HG02885 (cell line): ENCODE measurements around the gene PROCR.
"Not testable (repeated sequence)": the region's sequence is repeated elsewhere in the genome, so short reads cannot be mapped to it uniquely, and the experiment has no call there.

Experiments used
- ATAC-seq: cut with Tn5 transposase; IDR thresholded peaks from one replicate; pipeline ENCODE4 v1.9.1; 2021; ENCODE audit warnings: mild to moderate bottlenecking; ENCODE audit not compliant: unreplicated experiment, poor library complexity

Gene PROCR

GRCh38 chr20:35191419-35192117 lies 19.7 kb downstream of the PROCR start:
- no peak for ATAC-seq

GRCh38 chr20:35192118-35192872 lies 20.4 kb downstream of the PROCR start:
- no peak for ATAC-seq

GRCh38 chr20:35193031-35193791 lies 21.3 kb downstream of the PROCR start:
- not testable (repeated sequence) for ATAC-seq

GRCh38 chr20:35196313-35196712 lies 24.4 kb downstream of the PROCR start:
- ATAC-seq = no peak

GRCh38 chr20:35199740-35200139 lies 27.9 kb downstream of the PROCR start:
- no peak for ATAC-seq

- ATAC-seq = no peak
These were observed 28.4 kb downstream of the PROCR start for GRCh38 chr20:35200267-35200666.

GRCh38 chr20:35201467-35201866 lies 29.6 kb downstream of the PROCR start:
- not testable (repeated sequence) for ATAC-seq

GRCh38 chr20:35206802-35207201 lies 34.9 kb downstream of the PROCR start:
- ATAC-seq = no peak

- ATAC-seq = no peak
These were observed 36.2 kb downstream of the PROCR start for GRCh38 chr20:35207950-35208611.

- no peak for ATAC-seq
These were observed 43.4 kb downstream of the PROCR start for GRCh38 chr20:35215066-35215956.

- no peak for ATAC-seq
These were observed 44.7 kb downstream of the PROCR start for GRCh38 chr20:35216541-35216940.

GRCh38 chr20:35223941-35224340 lies 52.1 kb downstream of the PROCR start:
- no peak for ATAC-seq

- ATAC-seq = no peak
These were observed 52.7 kb downstream of the PROCR start for GRCh38 chr20:35224536-35224935.

- ATAC-seq = no peak
These were observed 53.6 kb downstream of the PROCR start for GRCh38 chr20:35225319-35226125.

- no peak for ATAC-seq
These were observed 54.4 kb downstream of the PROCR start, which contains the start of gene MMP24 for GRCh38 chr20:35226126-35226883. MMP24 (plus strand) TSS chr20:35226690; CDS start chr20:35226739, 49 bp downstream.
